AG09319 (cell line): ENCODE results near the gene LRRC8D.

Experiments
- DNase-seq: peaks from one replicate; pipeline ENCODE4 v3.0.0-alpha.2; 2010; ENCODE audit warnings: low read depth; ENCODE audit errors: extremely low read depth
- TF ChIP-seq, protein P1 (sequence below): IDR thresholded peaks from 2 replicates; pipeline ENCODE4 v1.5.1; 2011; ENCODE audit warnings: low read depth, mild to moderate bottlenecking, inconsistent platforms, low read length, moderate library complexity

The LRRC8D gene

DNA sequence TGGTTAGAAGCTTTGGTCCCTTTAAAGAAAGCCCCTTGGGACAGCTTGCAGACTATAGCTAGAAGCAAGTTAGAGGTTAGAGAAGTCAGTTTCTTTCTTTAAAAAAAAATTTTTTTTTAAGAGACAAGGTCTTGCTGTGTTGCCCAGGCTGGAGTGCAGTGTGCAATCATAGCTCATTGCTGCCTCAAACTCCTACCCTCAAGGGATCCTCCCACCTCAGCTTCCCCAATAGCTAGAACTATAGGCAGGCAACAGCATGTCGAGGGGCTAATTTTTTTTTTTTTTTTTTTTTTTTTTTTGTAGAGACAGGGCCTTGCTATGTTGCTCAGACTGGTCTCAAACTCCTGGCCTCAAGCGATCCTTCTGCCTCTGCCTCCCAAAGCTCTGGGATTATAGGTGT lies 129.9 kb downstream of the LRRC8D start:
- TF ChIP-seq, protein P1, sequence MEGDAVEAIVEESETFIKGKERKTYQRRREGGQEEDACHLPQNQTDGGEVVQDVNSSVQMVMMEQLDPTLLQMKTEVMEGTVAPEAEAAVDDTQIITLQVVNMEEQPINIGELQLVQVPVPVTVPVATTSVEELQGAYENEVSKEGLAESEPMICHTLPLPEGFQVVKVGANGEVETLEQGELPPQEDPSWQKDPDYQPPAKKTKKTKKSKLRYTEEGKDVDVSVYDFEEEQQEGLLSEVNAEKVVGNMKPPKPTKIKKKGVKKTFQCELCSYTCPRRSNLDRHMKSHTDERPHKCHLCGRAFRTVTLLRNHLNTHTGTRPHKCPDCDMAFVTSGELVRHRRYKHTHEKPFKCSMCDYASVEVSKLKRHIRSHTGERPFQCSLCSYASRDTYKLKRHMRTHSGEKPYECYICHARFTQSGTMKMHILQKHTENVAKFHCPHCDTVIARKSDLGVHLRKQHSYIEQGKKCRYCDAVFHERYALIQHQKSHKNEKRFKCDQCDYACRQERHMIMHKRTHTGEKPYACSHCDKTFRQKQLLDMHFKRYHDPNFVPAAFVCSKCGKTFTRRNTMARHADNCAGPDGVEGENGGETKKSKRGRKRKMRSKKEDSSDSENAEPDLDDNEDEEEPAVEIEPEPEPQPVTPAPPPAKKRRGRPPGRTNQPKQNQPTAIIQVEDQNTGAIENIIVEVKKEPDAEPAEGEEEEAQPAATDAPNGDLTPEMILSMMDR = no peak
- DNase-seq = no peak

DNA sequence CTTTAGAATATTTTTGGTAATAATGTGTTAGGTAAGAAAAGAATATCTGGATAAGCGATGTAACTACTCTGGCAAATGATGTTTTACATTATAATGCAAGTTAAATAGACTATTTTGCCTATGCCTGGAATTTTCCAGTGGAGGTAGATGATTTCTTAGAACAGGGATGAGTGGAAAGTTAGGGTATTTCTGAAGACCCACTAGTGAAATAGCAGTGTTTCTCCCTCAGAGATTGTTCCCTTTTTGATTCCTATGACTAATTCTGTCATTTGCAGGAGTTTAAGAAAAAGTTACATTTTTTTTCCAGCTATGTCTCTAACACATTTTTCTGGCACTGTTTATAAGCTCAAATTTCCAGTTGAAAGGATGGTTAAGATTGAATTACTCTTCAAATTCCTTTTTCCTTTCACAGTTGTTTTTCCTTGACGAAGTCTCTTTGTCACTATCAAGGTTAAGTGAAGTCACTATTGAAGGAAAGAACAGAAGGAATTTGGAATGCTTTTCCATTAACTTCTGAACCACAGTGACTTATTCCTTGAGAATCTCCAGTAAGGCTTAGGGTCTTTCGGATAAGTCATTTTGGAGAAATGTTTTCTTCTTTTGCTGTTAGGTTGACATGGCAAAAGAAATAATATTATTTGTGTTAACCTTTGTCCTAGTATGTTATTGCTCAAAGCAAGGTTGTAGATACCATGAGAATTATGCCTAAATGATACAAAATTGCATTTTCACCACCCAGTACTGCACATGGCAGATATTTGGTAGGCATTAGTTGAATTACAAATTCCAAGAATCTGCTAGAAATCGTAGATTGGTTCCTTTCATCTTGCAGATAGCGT lies 131.2 kb downstream of the LRRC8D start:
- peak; percentile 30 for DNase-seq
- TF ChIP-seq, protein P1 = no peak

DNA sequence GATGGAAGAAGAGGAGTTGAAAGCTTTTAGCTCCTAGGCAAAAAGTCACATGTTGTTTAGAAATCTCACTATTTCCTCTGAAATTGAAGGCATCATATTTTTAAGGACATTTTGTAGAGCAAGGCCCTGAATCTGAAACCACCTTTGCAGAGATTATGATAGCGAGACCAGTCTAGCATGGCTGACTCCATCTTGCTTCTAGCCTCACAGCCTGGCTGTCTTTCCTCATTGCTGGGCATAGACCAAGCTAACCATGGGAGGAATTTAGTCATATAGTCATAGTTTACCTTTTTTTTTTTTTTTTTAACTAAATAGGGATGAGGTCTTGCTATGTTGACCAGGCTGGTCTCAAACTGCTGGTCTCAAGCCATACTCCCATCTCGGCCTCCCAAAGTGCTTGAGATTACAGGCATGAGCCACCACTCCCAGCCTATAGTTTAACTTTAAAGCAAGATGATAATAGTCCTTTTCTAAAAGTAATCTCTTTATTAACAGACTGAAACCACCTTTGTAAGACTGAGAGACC lies 131.8 kb downstream of the LRRC8D start:
- DNase-seq = no peak
- TF ChIP-seq, protein P1 = no peak

DNA sequence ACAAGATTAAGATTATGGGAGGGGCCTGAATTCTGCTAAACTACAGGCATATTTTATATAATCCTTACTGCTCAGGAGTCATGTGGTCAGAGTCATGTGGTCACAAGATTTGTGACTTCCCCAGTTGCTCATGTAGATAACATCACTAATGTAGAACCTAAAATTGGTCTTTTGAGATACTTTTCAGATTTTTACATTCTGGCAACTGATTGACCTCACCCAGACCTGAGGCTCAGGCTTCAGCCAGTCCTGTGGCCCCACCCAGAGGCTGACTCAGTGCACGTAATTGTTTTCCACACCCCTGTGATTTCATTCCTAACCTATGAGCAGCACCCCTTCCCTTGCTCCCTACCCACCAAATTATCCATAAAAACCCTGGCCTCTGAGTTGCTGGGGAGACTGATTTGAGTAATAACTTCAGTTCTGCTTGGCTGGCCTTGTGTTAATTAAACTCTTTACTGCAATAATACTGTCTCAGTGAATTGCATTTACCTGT lies 132.3 kb downstream of the LRRC8D start:
- TF ChIP-seq, protein P1 = no peak; the same call in 1 of the 2 replicates
- peak; percentile 46 for DNase-seq

DNA sequence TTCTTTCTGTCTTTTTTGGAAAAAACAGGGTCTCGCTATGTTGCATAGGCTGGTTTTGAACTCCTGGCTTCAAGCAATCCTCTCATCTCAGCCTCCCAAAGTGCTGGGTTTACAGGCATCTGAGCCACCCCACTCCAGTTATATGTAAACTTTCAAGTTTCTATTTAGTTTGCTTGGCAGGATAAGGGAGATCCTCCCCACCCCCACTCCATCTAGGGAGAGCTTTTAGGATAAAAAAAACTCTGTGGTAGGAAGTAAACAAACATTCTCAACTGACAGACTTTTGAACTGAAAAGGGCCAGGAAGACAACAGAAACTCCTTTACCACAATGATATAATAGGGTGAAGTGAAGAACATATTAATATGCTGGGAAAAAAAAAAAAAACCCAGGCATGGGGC lies 133.1 kb downstream of the LRRC8D start:
- DNase-seq = no peak
- TF ChIP-seq, protein P1 = no peak

DNA sequence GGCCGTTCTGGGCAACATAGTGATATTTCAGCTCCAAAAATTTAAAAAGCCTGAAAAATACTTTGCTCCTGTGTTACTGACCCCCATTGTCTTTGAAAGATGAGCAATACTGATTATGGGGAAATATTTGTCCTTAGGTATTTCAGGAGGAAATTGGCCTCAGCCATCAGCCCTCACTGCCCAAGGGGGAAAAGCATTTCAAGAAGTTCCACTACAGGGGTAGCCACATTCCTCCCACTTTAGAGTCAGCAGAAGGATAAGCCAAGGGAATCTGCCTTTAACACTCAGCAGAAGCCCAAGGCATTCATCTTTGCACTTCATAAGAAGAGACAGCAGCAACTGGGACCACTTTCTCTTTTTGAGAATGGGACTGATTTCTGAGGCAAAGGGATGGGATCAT lies 133.6 kb downstream of the LRRC8D start:
- TF ChIP-seq, protein P1 = no peak
- DNase-seq = no peak
